SK-N-SH (cell line): ENCODE results near the gene OSBPL6. TPM values are rescaled to one million over a fixed set of nuclear protein-coding genes. Genes with fewer than 3 reads are reported as not detected.

Source experiments
- CTCF ChIA-PET: fragments of 300-600, 350-600 bp; formaldehyde crosslinking; extraction: SDS; loops from one replicate; lab custom pipeline; 2021; lab: Yijun Ruan, JAX
- POLR2A ChIA-PET: fragments of 350-600 bp; sonication (Branson Sonifier 250); formaldehyde crosslinking; extraction: SDS; loops from one replicate; lab custom pipeline; 2020; ENCODE audit warnings: antibody characterized with exemption, inconsistent platforms; lab: Yijun Ruan, JAX
- DNase-seq: peaks from one replicate; pipeline ENCODE4 v3.0.0; 2012
- H2AFZ ChIP-seq: fragments of 200-600 bp; sonication (generic); 2 replicates; pipeline ENCODE4 v1.8.1; 2016; ENCODE audit warnings: antibody characterized with exemption, mild to moderate bottlenecking, low read depth
- H3F3A ChIP-seq: fragments of 200-600 bp; sonication (generic); replicated peaks from 2 replicates; pipeline ENCODE3; 2016; ENCODE audit warnings: antibody characterized with exemption, mild to moderate bottlenecking; ENCODE audit not compliant: insufficient read depth
- H3K27ac ChIP-seq, 2 experiments: fragments of 200-500 bp in 1 of 2; fragments of 200-600 bp in 1 of 2; sonication (Bioruptor generic) in 1 of 2; sonication (generic), shearing (Covaris generic) in 1 of 2; 2 replicates each; pipeline versions ENCODE4 v1.5.1 to v1.6.1; 2014 to 2016; ENCODE audit warnings: low read depth in 2 of 2, inconsistent platforms in 1 of 2, low read length in 1 of 2, mild to moderate bottlenecking in 1 of 2, mixed read lengths in 1 of 2
- H3K27me3 ChIP-seq: fragments of 200-600 bp; sonication (generic), shearing (Covaris generic); 2 replicates; pipeline ENCODE4 v1.6.1; 2016; ENCODE audit warnings: mixed run types; ENCODE audit not compliant: insufficient read depth
- H3K36me3 ChIP-seq, 2 experiments: fragments of 200-500 bp in 1 of 2; fragments of 200-600 bp in 1 of 2; sonication (Bioruptor generic) in 1 of 2; sonication (generic) in 1 of 2; replicated peaks in 1 of 2; 2 replicates each; pipeline versions ENCODE3 to v1.5.1; 2014 to 2016; ENCODE audit warnings: low read length in 1 of 2, mild to moderate bottlenecking in 1 of 2; ENCODE audit not compliant: insufficient read depth in 2 of 2, control insufficient read depth in 1 of 2
- H3K4me1 ChIP-seq, 2 experiments: fragments of 200-500 bp in 1 of 2; fragments of 200-600 bp in 1 of 2; sonication (Bioruptor generic) in 1 of 2; sonication (generic), shearing (Covaris generic) in 1 of 2; 2 replicates each; pipeline versions ENCODE4 v1.5.1 to v1.6.1; 2014 to 2016; ENCODE audit warnings: low read depth in 1 of 2, low read length in 1 of 2, mixed run types in 1 of 2; ENCODE audit not compliant: insufficient read depth in 2 of 2, control insufficient read depth in 1 of 2
- H3K4me2 ChIP-seq: fragments of 200-600 bp; sonication (generic), shearing (Covaris generic); 2 replicates; pipeline ENCODE4 v1.6.1; 2017; ENCODE audit warnings: mixed run types
- H3K4me3 ChIP-seq, 2 experiments: fragments of 200-500 bp in 1 of 2; fragments of 200-600 bp in 1 of 2; sonication (Bioruptor generic) in 1 of 2; sonication (generic), shearing (Covaris generic) in 1 of 2; 2 replicates each; pipeline versions ENCODE4 v1.5.1 to v1.8.1; 2014 to 2016; ENCODE audit warnings: low read depth in 2 of 2, inconsistent platforms in 1 of 2, low read length in 1 of 2, mild to moderate bottlenecking in 1 of 2, mixed read lengths in 1 of 2, moderate library complexity in 1 of 2
- H3K79me2 ChIP-seq: fragments of 200-600 bp; sonication (generic); 2 replicates; pipeline ENCODE4 v1.8.1; 2017; ENCODE audit warnings: mild to moderate bottlenecking; ENCODE audit not compliant: insufficient read depth
- H3K9ac ChIP-seq: fragments of 200-600 bp; sonication (generic); 2 replicates; pipeline ENCODE4 v1.6.1; 2017; ENCODE audit warnings: mixed run types
- H3K9me2 ChIP-seq: fragments of 200-600 bp; sonication (generic); 2 replicates; pipeline ENCODE4 v1.6.1; 2017; ENCODE audit warnings: mixed run types
- H3K9me3 ChIP-seq: fragments of 200-600 bp; sonication (generic); 2 replicates; pipeline ENCODE4 v1.6.1; 2017; ENCODE audit warnings: mixed run types, mild to moderate bottlenecking, moderate library complexity
- H4K20me1 ChIP-seq: fragments of 200-600 bp; sonication (generic); 2 replicates; pipeline ENCODE4 v1.6.1; 2017; ENCODE audit warnings: mild to moderate bottlenecking, mixed run types; ENCODE audit not compliant: insufficient read depth
- CHD2 ChIP-seq: fragments of 150-350 bp; IDR thresholded peaks from 2 replicates; pipeline ENCODE4 v1.6.1; 2018; ENCODE audit warnings: low read length; ENCODE audit not compliant: partially characterized antibody
- ELF1 ChIP-seq: IDR thresholded peaks from 2 replicates; pipeline ENCODE4 v1.4.0; 2012
- EZH2phosphoT487 ChIP-seq: fragments of 200-600 bp; sonication (generic); IDR thresholded peaks from 2 replicates; pipeline ENCODE4 v1.6.1; 2017; ENCODE audit warnings: low read depth, mixed run types, mild to moderate bottlenecking, antibody characterized with exemption, moderate library complexity, borderline replicate concordance
- FOXM1 ChIP-seq: IDR thresholded peaks from 2 replicates; pipeline ENCODE4 v1.4.0; 2012; ENCODE audit warnings: low read depth, mild to moderate bottlenecking
- MXI1 ChIP-seq: IDR thresholded peaks from 2 replicates; pipeline ENCODE4 v1.6.1; 2012; ENCODE audit warnings: mild to moderate bottlenecking, low read depth, low read length, improper control_type of control experiment
- RAD21 ChIP-seq: IDR thresholded peaks from 2 replicates; pipeline ENCODE4 v1.6.1; 2012; ENCODE audit warnings: mild to moderate bottlenecking, low read length
- SMC3 ChIP-seq: IDR thresholded peaks from 2 replicates; pipeline ENCODE4 v1.6.1; 2012; ENCODE audit warnings: low read depth, low read length, improper control_type of control experiment
- TAF1 ChIP-seq: IDR thresholded peaks from 2 replicates; pipeline ENCODE4 v1.6.1; 2012; ENCODE audit warnings: low read depth, mild to moderate bottlenecking, low read length, moderate library complexity, borderline replicate concordance
- TEAD4 ChIP-seq: IDR thresholded peaks from 2 replicates; pipeline ENCODE4 v1.4.0; 2012; ENCODE audit warnings: mild to moderate bottlenecking, borderline replicate concordance; ENCODE audit not compliant: insufficient read depth
- WGBS: methylation state at CpG from one replicate; pipeline ENCODE4 v1.1.6; 2017; ENCODE audit warnings: low lambda C conversion rate; 5-methylcytosine and 5-hydroxymethylcytosine counted together
- polyA plus RNA-seq, 3 experiments: library from polyadenylated mRNA; depleted of rRNA; stranded (reverse); fragments of >200 nt; gene quantifications; 2 replicates each; pipeline ENCODE4 v1.2.3, GENCODE V29; 2012
- TF ChIP-seq, protein P1 (sequence below): IDR thresholded peaks from 2 replicates; pipeline ENCODE4 v1.4.0; 2012; ENCODE audit warnings: low read depth, borderline replicate concordance
- TF ChIP-seq, protein P2 (sequence below): fragments of 200-600 bp; sonication (generic); IDR thresholded peaks from 2 replicates; pipeline ENCODE4 v1.6.1; 2017; ENCODE audit warnings: antibody characterized with exemption, mild to moderate bottlenecking, moderate library complexity
- TF ChIP-seq, protein P3 (sequence below): IDR thresholded peaks from 2 replicates; pipeline ENCODE4; 2012

OSBPL6 gene
- polyA plus RNA-seq, 1 of the 3 experiments (the other 2 are of a cell fraction): 2.7 TPM

DNA sequence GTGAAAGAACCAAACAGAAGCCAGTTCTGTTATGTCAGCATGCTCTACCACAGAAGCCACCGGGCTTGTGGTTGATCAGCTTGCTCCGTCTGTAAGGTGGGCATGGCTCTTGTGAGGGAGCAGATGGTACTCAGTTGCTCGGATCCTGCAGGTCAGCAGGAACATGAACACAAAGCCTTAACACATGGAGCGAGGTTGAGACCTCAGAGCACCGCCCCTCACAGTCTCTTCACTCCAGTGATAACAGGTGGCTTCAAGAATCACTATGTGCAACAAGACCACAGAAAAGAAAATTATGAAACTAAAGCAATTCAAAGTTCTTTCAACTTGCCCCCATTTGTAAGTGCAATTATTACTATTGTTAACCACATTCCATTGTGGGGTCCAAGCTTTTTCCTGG is 72.1 kb downstream of the OSBPL6 start:
- H2AFZ ChIP-seq: no peak overlapping the region
- TF ChIP-seq ELF1 (no peak), RAD21 (no peak), CHD2 (no peak), EZH2phosphoT487 (no peak), TEAD4 (no peak), MXI1 (no peak)
- TF ChIP-seq, protein P1, sequence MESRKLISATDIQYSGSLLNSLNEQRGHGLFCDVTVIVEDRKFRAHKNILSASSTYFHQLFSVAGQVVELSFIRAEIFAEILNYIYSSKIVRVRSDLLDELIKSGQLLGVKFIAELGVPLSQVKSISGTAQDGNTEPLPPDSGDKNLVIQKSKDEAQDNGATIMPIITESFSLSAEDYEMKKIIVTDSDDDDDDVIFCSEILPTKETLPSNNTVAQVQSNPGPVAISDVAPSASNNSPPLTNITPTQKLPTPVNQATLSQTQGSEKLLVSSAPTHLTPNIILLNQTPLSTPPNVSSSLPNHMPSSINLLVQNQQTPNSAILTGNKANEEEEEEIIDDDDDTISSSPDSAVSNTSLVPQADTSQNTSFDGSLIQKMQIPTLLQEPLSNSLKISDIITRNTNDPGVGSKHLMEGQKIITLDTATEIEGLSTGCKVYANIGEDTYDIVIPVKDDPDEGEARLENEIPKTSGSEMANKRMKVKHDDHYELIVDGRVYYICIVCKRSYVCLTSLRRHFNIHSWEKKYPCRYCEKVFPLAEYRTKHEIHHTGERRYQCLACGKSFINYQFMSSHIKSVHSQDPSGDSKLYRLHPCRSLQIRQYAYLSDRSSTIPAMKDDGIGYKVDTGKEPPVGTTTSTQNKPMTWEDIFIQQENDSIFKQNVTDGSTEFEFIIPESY: no peak
- TF ChIP-seq, protein P2, sequence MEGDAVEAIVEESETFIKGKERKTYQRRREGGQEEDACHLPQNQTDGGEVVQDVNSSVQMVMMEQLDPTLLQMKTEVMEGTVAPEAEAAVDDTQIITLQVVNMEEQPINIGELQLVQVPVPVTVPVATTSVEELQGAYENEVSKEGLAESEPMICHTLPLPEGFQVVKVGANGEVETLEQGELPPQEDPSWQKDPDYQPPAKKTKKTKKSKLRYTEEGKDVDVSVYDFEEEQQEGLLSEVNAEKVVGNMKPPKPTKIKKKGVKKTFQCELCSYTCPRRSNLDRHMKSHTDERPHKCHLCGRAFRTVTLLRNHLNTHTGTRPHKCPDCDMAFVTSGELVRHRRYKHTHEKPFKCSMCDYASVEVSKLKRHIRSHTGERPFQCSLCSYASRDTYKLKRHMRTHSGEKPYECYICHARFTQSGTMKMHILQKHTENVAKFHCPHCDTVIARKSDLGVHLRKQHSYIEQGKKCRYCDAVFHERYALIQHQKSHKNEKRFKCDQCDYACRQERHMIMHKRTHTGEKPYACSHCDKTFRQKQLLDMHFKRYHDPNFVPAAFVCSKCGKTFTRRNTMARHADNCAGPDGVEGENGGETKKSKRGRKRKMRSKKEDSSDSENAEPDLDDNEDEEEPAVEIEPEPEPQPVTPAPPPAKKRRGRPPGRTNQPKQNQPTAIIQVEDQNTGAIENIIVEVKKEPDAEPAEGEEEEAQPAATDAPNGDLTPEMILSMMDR: no peak
- TF ChIP-seq, all 33 proteins: peak for 0
- Histone ChIP-seq H3K9ac (no peak overlapping the region), H3K4me1 (peaks cover 0 to 2% of the 10 kb centered on the region in 2 experiments; a peak in 2 of 4 replicates), H3K9me3 (no peaks in the 10 kb centered on the region), H3K4me3 (no peak overlapping the region), H3K36me3 (no peaks in the 10 kb centered on the region), H3F3A (no peaks in the 10 kb centered on the region), H3K27me3 (no peaks in the 10 kb centered on the region), H3K27ac (no peak overlapping the region), H4K20me1 (no peaks in the 10 kb centered on the region), H3K79me2 (no peaks in the 10 kb centered on the region), H3K9me2 (no peaks in the 10 kb centered on the region), H3K4me2 (no peak overlapping the region)
- DNase-seq: no peak
- ChIA-PET CTCF (interaction anchor here (0.5 to 1.4 kb wide), 2 partner anchors 57 to 132 kb away, joined by 3 to 4 read pairs; no protein-coding TSS in a partner anchor), POLR2A (no interaction called here)
- WGBS: 93% methylated on average over 4 of the region's 5 CpGs

DNA sequence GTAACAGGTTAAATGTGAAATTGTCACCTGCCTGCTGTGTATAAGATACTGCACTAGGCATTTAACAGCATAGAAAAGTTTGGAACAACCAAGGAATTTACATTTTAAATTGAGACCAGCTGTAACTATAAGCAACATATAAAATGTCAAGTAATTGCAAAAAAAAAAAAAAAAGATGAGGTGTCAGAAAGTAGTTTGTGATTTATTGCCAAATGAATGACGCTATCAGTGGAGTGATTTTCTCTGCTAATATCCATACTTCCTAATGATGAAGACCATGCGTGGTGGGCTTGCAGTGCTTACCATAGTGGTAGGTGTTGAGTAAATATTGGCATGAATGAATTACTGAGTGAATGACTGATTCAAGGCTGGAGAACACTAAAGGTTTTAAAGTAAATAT is 73.3 kb downstream of the OSBPL6 start:
- Histone ChIP-seq H3K27me3 (no peaks in the 10 kb centered on the region), H3K4me3 (no peak overlapping the region), H3K4me1 (peaks cover 0 to 5% of the 10 kb centered on the region in 2 experiments; a peak in 2 of 4 replicates), H3K4me2 (no peak overlapping the region), H3K9me2 (no peaks in the 10 kb centered on the region), H3K36me3 (no peaks in the 10 kb centered on the region), H3K27ac (no peak overlapping the region), H3K9me3 (no peaks in the 10 kb centered on the region), H3K9ac (no peak overlapping the region), H2AFZ (no peak overlapping the region), H4K20me1 (no peaks in the 10 kb centered on the region), H3K79me2 (no peaks in the 10 kb centered on the region), H3F3A (no peaks in the 10 kb centered on the region)
- 97% methylated on average over 2 of the region's 2 CpGs for WGBS
- POLR2A ChIA-PET: no interaction called here
- TF ChIP-seq FOXM1 (no peak), SMC3 (no peak), TAF1 (no peak), MXI1 (no peak), CHD2 (no peak)
- TF ChIP-seq, protein P2: no peak
- TF ChIP-seq, protein P3, sequence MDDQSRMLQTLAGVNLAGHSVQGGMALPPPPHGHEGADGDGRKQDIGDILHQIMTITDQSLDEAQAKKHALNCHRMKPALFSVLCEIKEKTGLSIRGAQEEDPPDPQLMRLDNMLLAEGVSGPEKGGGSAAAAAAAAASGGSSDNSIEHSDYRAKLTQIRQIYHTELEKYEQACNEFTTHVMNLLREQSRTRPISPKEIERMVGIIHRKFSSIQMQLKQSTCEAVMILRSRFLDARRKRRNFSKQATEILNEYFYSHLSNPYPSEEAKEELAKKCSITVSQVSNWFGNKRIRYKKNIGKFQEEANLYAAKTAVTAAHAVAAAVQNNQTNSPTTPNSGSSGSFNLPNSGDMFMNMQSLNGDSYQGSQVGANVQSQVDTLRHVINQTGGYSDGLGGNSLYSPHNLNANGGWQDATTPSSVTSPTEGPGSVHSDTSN: no peak
- no peak for DNase-seq
- CTCF ChIA-PET: no interaction called here
